HL-60 (cell line): ENCODE data around the gene ST6GALNAC2.
"Not testable (repeated sequence)": the region's sequence is repeated elsewhere in the genome, so short reads cannot be mapped to it uniquely, and the experiment has no call there.

Experiments used
- DNase-seq, 2 experiments: peaks; one replicate each; pipeline ENCODE4 v3.0.0-alpha.2; 2010 to 2020; ENCODE audit warnings: low read depth in 1 of 2, low spot score in 1 of 2
- H3K27ac ChIP-seq: fragments of 250-450 bp; sonication (Bioruptor Pico); replicated peaks from 2 replicates; pipeline ENCODE4 v1.5.1; 2020; ENCODE audit warnings: mild to moderate bottlenecking, moderate library complexity
- H3K27me3 ChIP-seq: fragments of 250-450 bp; sonication (Bioruptor Pico); 2 replicates; pipeline ENCODE4 v1.5.1; 2021; ENCODE audit warnings: mild to moderate bottlenecking, moderate library complexity; ENCODE audit not compliant: insufficient read depth, poor library complexity, severe bottlenecking
- H3K4me3 ChIP-seq: replicated peaks from 2 replicates; pipeline ENCODE4 v1.5.1; 2011; ENCODE audit warnings: mild to moderate bottlenecking, control low read depth, low read length; ENCODE audit not compliant: insufficient read depth
- CTCF ChIP-seq: IDR thresholded peaks from one replicate; pipeline ENCODE4 v1.5.1; 2011; ENCODE audit warnings: low read length, control low read depth, inconsistent platforms; ENCODE audit not compliant: insufficient read depth
- GABPA ChIP-seq: IDR thresholded peaks from 2 replicates; pipeline ENCODE4 v1.6.1; 2012; ENCODE audit warnings: low read depth
- POLR2AphosphoS5 ChIP-seq: IDR thresholded peaks from 2 replicates; pipeline ENCODE4 v1.6.1; 2012; ENCODE audit warnings: low read depth
- SPI1 ChIP-seq: IDR thresholded peaks from 2 replicates; pipeline ENCODE4 v1.6.1; 2012; ENCODE audit warnings: low read depth, mild to moderate bottlenecking, borderline replicate concordance
- TF ChIP-seq, protein P1 (sequence below): IDR thresholded peaks from 2 replicates; pipeline ENCODE4 v1.6.1; 2012; ENCODE audit warnings: low read depth; ENCODE audit not compliant: insufficient replicate concordance

ST6GALNAC2 gene

DNA sequence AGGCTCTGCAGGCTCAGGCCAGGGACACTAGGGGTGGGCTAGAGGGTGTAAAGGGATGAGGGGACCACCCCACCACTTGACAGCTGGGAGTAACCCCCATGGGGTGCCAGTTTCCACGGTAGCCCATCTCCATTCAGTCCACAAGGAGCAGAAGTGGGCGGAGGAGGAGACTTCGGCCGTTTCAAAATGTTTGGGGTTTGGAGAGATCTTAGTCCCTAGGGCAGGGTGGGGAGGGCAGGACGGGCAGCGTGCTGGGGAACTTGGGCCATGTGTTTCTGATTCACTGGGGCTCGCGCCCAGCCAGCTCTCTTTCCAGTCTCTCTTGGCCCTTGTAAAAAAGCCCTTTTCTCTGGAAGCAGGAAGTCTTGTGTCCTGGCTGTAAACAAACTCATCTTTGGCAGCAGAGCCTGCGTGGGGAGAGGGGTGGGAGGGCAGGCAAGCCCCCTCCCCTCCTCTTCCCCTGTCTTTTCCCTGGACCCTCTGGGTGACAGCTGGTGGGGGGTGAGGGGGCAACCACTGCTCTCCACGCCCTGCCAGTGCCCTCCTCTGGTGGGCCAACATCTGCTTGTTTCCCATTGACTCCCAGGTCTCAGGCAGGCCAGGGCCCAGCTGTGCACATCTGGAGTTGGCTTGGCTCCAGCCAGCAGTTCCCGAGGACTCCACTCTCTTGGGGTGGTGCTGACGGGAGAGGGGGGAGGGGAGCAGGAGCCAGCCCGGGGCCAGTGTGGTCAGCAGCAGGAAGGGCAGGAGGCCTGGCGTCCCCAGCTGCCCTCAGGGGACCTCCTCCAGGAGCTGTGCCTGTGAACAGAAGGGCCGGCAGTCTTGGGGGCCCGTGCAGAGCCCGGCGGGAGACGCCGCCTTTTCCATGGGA is 56.2 kb downstream of the ST6GALNAC2 start:
- H3K27ac ChIP-seq, result no peak overlapping the region
- peak in 1 of 2 experiments; percentile 14 for DNase-seq
- no peak overlapping the region for H3K4me3 ChIP-seq
- peaks cover 3% of the 10 kb centered on the region for H3K27me3 ChIP-seq
- TF ChIP-seq SPI1 (no peak), CTCF (no peak), POLR2AphosphoS5 (no peak), GABPA (no peak)
- TF ChIP-seq, protein P1, sequence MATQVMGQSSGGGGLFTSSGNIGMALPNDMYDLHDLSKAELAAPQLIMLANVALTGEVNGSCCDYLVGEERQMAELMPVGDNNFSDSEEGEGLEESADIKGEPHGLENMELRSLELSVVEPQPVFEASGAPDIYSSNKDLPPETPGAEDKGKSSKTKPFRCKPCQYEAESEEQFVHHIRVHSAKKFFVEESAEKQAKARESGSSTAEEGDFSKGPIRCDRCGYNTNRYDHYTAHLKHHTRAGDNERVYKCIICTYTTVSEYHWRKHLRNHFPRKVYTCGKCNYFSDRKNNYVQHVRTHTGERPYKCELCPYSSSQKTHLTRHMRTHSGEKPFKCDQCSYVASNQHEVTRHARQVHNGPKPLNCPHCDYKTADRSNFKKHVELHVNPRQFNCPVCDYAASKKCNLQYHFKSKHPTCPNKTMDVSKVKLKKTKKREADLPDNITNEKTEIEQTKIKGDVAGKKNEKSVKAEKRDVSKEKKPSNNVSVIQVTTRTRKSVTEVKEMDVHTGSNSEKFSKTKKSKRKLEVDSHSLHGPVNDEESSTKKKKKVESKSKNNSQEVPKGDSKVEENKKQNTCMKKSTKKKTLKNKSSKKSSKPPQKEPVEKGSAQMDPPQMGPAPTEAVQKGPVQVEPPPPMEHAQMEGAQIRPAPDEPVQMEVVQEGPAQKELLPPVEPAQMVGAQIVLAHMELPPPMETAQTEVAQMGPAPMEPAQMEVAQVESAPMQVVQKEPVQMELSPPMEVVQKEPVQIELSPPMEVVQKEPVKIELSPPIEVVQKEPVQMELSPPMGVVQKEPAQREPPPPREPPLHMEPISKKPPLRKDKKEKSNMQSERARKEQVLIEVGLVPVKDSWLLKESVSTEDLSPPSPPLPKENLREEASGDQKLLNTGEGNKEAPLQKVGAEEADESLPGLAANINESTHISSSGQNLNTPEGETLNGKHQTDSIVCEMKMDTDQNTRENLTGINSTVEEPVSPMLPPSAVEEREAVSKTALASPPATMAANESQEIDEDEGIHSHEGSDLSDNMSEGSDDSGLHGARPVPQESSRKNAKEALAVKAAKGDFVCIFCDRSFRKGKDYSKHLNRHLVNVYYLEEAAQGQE, result no peak

DNA sequence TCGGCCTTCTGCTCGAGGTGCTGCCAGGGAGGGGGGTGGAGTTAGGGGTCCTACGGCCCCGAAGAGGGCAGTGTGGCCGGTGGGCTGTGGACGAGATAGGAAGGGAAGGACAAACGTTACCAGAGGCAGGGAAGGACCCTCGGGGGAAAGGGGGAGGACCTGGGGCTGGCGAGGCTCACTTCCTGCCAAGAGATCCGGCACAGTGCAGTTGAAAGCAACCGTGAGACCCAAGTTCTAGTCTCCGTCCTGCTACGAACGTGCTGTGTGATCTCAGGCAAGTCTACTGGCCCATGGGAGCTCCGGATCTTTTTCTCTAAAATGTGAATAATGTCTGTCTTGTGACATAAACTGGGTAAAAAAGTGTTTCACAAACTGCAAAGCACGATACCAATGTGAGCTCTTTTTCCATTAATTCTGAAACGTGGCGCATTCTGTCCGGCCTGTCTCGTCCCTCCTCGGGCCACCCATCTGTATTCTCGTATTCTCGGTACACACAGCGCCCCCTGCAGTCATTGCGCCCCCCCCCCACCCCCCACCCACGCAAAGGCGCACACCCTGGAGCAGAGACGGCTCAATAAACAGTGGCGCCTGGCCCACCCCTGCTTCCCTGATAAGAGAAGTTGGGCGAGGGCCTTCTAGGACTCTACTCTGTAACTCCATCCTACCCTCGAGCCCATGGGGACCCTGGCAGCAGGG is 57.0 kb downstream of the ST6GALNAC2 start:
- Histone ChIP-seq H3K27me3 (peaks cover 3% of the 10 kb centered on the region), H3K4me3 (no peak overlapping the region), H3K27ac (no peak overlapping the region)
- TF ChIP-seq SPI1 (no peak), GABPA (no peak)
- no peak for DNase-seq

- Histone ChIP-seq H3K27ac (no peak overlapping the region), H3K4me3 (no peak overlapping the region), H3K27me3 (peaks cover 3% of the 10 kb centered on the region)
- DNase-seq, result no peak
- TF ChIP-seq CTCF (no peak), GABPA (no peak), POLR2AphosphoS5 (no peak), SPI1 (no peak)
- TF ChIP-seq, protein P1, result no peak
Observed at GRCh38 chr17:76528156-76528527, 57.5 kb downstream of the ST6GALNAC2 start.

DNA sequence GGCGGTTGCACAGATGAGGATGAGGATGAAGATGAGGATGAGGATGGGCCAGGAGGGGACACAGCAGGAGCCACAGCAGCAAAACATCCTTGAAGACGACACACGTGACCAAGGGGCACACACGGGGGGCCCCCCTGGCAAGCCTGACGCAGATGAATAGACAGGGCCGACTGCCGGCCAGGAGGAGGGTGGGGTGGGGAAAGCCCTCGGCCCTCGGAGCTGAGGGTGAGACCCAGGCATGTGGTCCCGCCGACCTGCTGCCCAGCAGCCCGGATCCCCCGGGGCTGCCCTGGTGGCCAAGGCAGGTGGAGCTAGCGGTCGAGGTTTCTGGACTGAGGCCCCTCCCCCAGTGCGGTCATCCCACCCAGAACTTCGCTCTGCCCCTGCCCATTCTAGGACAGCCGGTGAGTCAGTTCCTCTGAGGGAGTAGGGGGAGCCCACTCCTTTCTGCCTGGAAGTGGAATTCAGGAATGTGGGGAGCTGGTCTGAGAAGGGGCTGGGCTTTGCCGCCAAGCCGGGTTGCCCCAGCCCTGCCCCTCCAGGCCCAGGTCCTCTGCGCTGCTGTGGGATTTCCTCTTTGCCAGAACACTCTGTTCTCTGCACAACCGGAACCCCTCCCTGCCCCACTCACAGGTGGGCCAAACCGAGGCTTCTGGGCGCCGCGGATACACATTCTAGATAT is 58.1 kb downstream of the ST6GALNAC2 start:
- TF ChIP-seq POLR2AphosphoS5 (no peak), GABPA (no peak), CTCF (no peak), SPI1 (no peak)
- TF ChIP-seq, protein P1, result no peak
- Histone ChIP-seq H3K27ac (no peak overlapping the region), H3K27me3 (peaks cover 3% of the 10 kb centered on the region), H3K4me3 (no peak overlapping the region)
- DNase-seq, result no peak

GRCh38 chr17:76527016-76527415 is 58.6 kb downstream of the ST6GALNAC2 start:
- not testable (repeated sequence) for H3K4me3 ChIP-seq, H3K27ac ChIP-seq, DNase-seq, H3K27me3 ChIP-seq
